Spleen (tissue), 7 donors: ENCODE results near the gene ST3GAL3.

ENCODE experiments used
- POLR2AphosphoS5 ChIP-seq, 3 donors: sonication (generic); formaldehyde crosslinking; IDR thresholded peaks; one replicate each; pipeline ENCODE4 v1.5.1; 2017; ENCODE audit warnings: antibody characterized with exemption in 3 of 3
- TF ChIP-seq, protein P1 (sequence below), 11 experiments: fragments of 200-600 bp in 7 of 11; fragments of 450-650 bp in 4 of 11; sonication (generic) in 4 of 11; IDR thresholded peaks in 8 of 11; conservative IDR thresholded peaks in 3 of 11; 1 replicate in 7 of 11; 2 replicates in 4 of 11; pipeline versions ENCODE4 v1.4.0 to v1.8.0; 2016 to 2021; ENCODE audit warnings: antibody characterized with exemption in 11 of 11, inconsistent platforms in 4 of 11, mild to moderate bottlenecking in 1 of 11
- donor health status: DM: no; HTN: no; CAD: no; lungs with moderate emphysema.
- donor health status: DM: no; HTN: no; CAD: no.
- donor health status: DM: no; HTN: no; CAD: no.

DNA sequence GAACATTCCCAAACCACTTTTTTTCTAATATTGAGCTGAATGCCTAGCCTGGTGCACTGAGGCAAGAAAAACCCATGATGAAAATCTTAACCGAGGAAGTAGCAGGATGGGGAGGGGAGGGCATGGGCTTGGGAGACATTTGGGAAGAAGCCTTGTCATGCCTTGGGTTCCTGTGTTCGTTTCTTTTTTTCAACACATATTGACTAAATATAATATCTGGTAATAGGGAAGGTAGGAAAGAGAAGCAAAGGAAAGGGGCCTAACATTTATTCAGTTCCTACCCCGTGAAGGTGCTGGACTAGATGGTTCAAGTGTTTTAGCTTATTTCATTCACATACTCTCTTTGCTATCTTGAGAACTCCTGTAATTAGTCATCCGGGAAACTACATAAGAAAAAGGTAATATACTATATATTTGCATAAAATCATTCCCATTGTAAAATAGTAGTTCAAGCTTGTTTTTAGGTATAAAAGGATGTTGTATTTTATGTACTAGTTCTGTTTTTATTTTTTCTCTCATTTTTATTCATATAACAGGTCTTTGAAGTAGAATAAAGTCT lies 62.1 kb downstream of the ST3GAL3 start:
- TF ChIP-seq, protein P1, sequence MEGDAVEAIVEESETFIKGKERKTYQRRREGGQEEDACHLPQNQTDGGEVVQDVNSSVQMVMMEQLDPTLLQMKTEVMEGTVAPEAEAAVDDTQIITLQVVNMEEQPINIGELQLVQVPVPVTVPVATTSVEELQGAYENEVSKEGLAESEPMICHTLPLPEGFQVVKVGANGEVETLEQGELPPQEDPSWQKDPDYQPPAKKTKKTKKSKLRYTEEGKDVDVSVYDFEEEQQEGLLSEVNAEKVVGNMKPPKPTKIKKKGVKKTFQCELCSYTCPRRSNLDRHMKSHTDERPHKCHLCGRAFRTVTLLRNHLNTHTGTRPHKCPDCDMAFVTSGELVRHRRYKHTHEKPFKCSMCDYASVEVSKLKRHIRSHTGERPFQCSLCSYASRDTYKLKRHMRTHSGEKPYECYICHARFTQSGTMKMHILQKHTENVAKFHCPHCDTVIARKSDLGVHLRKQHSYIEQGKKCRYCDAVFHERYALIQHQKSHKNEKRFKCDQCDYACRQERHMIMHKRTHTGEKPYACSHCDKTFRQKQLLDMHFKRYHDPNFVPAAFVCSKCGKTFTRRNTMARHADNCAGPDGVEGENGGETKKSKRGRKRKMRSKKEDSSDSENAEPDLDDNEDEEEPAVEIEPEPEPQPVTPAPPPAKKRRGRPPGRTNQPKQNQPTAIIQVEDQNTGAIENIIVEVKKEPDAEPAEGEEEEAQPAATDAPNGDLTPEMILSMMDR (IDR thresholded peaks at IDR 0.05 in 8 of 11, conservative IDR thresholded peaks at IDR 0.05 in 3 of 11), result no peak
- TF ChIP-seq POLR2AphosphoS5 (IDR thresholded peaks at IDR 0.05), result no peak
